AG09309 (cell line): ENCODE measurements around the gene MSRB3.

Source experiments
- DNase-seq: peaks from one replicate; pipeline ENCODE4 v3.0.0-alpha.2; 2010; ENCODE audit warnings: low read depth
- H3K4me3 ChIP-seq: 2 replicates; pipeline ENCODE4 v1.5.1; 2011; ENCODE audit warnings: mild to moderate bottlenecking, low read depth, low read length, moderate library complexity; ENCODE audit not compliant: control insufficient read depth
- CTCF ChIP-seq: IDR thresholded peaks from 2 replicates; pipeline ENCODE4 v1.5.1; 2011; ENCODE audit warnings: mild to moderate bottlenecking, low read depth, low read length, inconsistent platforms; ENCODE audit not compliant: insufficient read depth, control insufficient read depth; ENCODE audit errors: missing control alignments

The MSRB3 gene

GRCh38 chr12:65278576-65279368, at the start of gene MSRB3:
TSS of gene MSRB3 (plus strand) at chr12:65278683. CDS start at chr12:65308580, 29,897 bp downstream.
- peak within 1 kb of the TSS; percentile 99 for H3K4me3 ChIP-seq
- TF ChIP-seq CTCF: no peak
- peak; percentile 24 for DNase-seq

GRCh38 chr12:65229441-65229840, 49.0 kb upstream of the MSRB3 start:
- DNase-seq: peak; percentile 8
- H3K4me3 ChIP-seq: no peak overlapping the region
- TF ChIP-seq CTCF: no peak

GRCh38 chr12:65232476-65233077, 45.9 kb upstream of the MSRB3 start:
- DNase-seq: no peak
- H3K4me3 ChIP-seq: no peak overlapping the region
- TF ChIP-seq CTCF: no peak

- TF ChIP-seq CTCF: no peak
- DNase-seq: no peak
- no peak overlapping the region for H3K4me3 ChIP-seq
These were observed 41.3 kb upstream of the MSRB3 start for GRCh38 chr12:65237153-65237552.

GRCh38 chr12:65238609-65239008, 39.9 kb upstream of the MSRB3 start:
- H3K4me3 ChIP-seq: no peak overlapping the region
- DNase-seq: no peak
- no peak for TF ChIP-seq CTCF

GRCh38 chr12:65248656-65249633, 29.5 kb upstream of the MSRB3 start:
- DNase-seq: no peak

More at GRCh38 chr12:65248656-65249633, 29.5 kb upstream of the MSRB3 start:
- H3K4me3 ChIP-seq: no peak overlapping the region
- TF ChIP-seq CTCF: no peak
